ENCODE measurements around the gene METTL15.
"Not testable (repeated sequence)": the region's sequence is repeated elsewhere in the genome, so short reads cannot be mapped to it uniquely, and the experiment has no call there.

Gene METTL15

DNA sequence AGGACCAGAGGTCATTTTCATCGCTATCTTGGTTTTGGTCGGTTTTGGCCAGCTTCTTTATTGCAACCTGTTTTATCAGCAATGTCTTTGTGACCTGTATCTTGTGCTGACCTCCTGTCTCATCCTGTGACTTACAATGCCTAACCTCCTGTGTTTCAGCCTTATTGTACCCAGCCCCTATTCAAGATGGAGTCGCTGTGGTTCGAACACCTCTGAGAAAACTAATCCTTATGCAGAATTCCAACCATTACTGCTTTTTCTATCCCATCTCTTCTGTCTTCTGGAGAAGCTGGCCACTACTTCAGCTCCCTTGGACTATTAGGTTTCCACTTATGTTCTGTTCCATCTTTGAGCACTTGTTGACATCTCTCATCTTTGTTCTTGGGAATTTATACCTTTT is 62.6 kb downstream of the METTL15 start:
- no peak overlapping the region for H3K4me3 ChIP-seq (ENCODE audit: low read depth, low read length)
- in situ Hi-C loops (cut with HindIII; ENCODE audit: low pct_ligation_motif_present, low sequenced_read_pairs): no loop called here
- DNase-seq: no peak
- no peaks in the 10 kb centered on the region for H3K36me3 ChIP-seq (replicated peaks)
- no peak for TF ChIP-seq CTCF (IDR thresholded peaks at IDR 0.05; ENCODE audit: low read depth, low read length, missing control alignments)
- H3K27me3 ChIP-seq (replicated peaks): no peaks in the 10 kb centered on the region
- no peak overlapping the region for H3K27ac ChIP-seq

- Histone ChIP-seq H3K27ac (no peak overlapping the region), H3K36me3 (replicated peaks) (no peaks in the 10 kb centered on the region), H3K4me3 (ENCODE audit: low read depth, low read length) (no peak overlapping the region), H3K27me3 (replicated peaks) (no peaks in the 10 kb centered on the region)
- DNase-seq: no peak
- no peak for TF ChIP-seq CTCF (IDR thresholded peaks at IDR 0.05; ENCODE audit: low read depth, low read length, missing control alignments)
- in situ Hi-C loops (cut with HindIII; ENCODE audit: low pct_ligation_motif_present, low sequenced_read_pairs): no loop called here
These were observed 68.2 kb downstream of the METTL15 start for GRCh38 chr11:28176351-28176750.

DNA sequence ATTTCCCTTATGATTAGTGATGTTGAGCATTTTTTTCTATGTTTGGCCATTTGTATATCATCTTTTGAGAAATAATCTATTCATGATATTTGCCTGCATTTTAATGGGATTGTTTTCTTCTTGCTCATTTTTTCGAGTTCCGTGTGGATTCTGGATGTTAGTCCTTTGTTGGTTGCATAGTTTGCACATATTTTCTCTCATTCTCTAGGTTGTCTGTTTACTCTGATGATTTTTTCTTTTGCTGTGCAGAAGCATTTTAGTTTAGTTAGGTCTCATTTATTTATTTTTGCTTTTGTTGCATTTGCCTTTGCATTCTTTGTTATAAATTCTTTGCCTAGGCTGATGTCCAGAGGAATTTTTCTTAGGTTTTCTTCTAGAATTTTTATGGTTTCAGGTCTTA is 87.3 kb downstream of the METTL15 start:
- Histone ChIP-seq H3K27ac (no peak overlapping the region), H3K27me3 (replicated peaks) (no peaks in the 10 kb centered on the region), H3K36me3 (replicated peaks) (no peaks in the 10 kb centered on the region), H3K4me3 (ENCODE audit: low read depth, low read length) (no peak overlapping the region)
- no peak for DNase-seq
- in situ Hi-C loops (cut with HindIII; ENCODE audit: low pct_ligation_motif_present, low sequenced_read_pairs): no loop called here
- TF ChIP-seq CTCF (IDR thresholded peaks at IDR 0.05; ENCODE audit: low read depth, low read length, missing control alignments): no peak

DNA sequence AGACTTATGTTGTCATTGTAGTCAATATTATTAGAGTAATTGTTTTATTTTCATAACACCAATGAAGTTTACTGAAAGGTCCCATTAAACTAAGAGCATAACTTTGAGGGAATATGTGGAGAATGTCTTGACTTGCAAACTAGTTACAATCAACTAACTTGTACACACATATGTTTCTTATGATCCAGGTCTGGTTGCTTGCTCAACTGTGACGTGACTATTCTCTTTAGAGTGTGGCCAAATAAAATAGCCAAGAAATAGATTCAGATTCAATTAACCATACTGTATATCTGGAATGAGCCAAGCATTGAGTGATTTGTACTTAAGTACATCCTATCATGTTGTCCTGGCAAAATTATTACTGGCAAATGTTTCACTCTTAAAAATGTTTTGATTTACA is 101.7 kb downstream of the METTL15 start:
- H3K27me3 ChIP-seq (replicated peaks): no peaks in the 10 kb centered on the region
- H3K4me3 ChIP-seq (ENCODE audit: low read depth, low read length): no peak overlapping the region
- H3K36me3 ChIP-seq (replicated peaks): no peaks in the 10 kb centered on the region
- no peak overlapping the region for H3K27ac ChIP-seq
- DNase-seq: no peak
- in situ Hi-C loops (cut with HindIII; ENCODE audit: low pct_ligation_motif_present, low sequenced_read_pairs): no loop called here
- no peak for TF ChIP-seq CTCF (IDR thresholded peaks at IDR 0.05; ENCODE audit: low read depth, low read length, missing control alignments)

DNA sequence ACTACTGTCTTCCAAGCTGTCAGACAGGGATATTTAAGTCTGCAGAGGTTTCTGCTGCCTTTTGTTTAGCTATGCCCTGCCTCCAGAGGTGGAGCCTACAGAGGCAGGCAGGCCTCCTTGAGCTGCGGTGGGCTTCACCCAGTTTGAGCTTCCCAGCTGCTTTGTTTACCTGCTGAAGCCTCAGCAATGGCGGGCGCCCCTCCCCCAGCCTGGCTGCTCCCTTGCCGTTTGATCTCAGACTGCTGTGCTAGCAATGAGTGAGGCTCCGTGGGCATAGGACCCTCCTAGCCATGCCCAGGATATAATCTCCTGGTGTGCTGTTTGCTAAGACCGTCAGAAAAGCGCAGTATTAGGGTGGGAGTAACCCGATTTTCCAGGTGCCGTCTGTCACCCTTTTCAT is 113.9 kb downstream of the METTL15 start:
- H3K36me3 ChIP-seq (replicated peaks); in situ Hi-C loops (cut with HindIII; ENCODE audit: low pct_ligation_motif_present, low sequenced_read_pairs); DNase-seq; H3K27me3 ChIP-seq (replicated peaks); H3K4me3 ChIP-seq (ENCODE audit: low read depth, low read length); H3K27ac ChIP-seq: not testable (repeated sequence)

- TF ChIP-seq CTCF (IDR thresholded peaks at IDR 0.05; ENCODE audit: low read depth, low read length, missing control alignments): no peak
- H3K36me3 ChIP-seq (replicated peaks): no peaks in the 10 kb centered on the region
- in situ Hi-C loops (cut with HindIII; ENCODE audit: low pct_ligation_motif_present, low sequenced_read_pairs): no loop called here
These were observed 115.4 kb downstream of the METTL15 start for GRCh38 chr11:28223577-28223976.

More at GRCh38 chr11:28223577-28223976, 115.4 kb downstream of the METTL15 start:
- no peak for DNase-seq
- Histone ChIP-seq H3K4me3 (ENCODE audit: low read depth, low read length) (no peak overlapping the region), H3K27me3 (replicated peaks) (no peaks in the 10 kb centered on the region), H3K27ac (no peak overlapping the region)
